Retinal pigment epithelial cell (primary cell): ENCODE data around the gene KLKB1.

Experiments
- DNase-seq: peaks from one replicate; pipeline ENCODE4 v3.0.0-alpha.2; 2010; ENCODE audit warnings: low read depth
- H3K4me3 ChIP-seq: 2 replicates; pipeline ENCODE4 v1.5.1; 2011; ENCODE audit warnings: mild to moderate bottlenecking, low read length, control low read depth, moderate library complexity
- CTCF ChIP-seq: conservative IDR thresholded peaks from 2 replicates; pipeline ENCODE4 v1.5.1; 2011; ENCODE audit warnings: low read depth, low read length, control low read depth, inconsistent platforms

KLKB1 gene

GRCh38 chr4:186227221-186227620 lies at the start of gene KLKB1:
TSS of gene KLKB1 (plus strand) at chr4:186227507. CDS start at chr4:186228196, 689 bp downstream.
- TF ChIP-seq CTCF: no peak
- no peak for DNase-seq
- no peak within 1 kb of the TSS for H3K4me3 ChIP-seq

- no peak for TF ChIP-seq CTCF
- no peak for DNase-seq
- H3K4me3 ChIP-seq: no peak overlapping the region
Measured at GRCh38 chr4:186188107-186188506, 39.2 kb upstream of the KLKB1 start.

- no peak for TF ChIP-seq CTCF
- no peak overlapping the region for H3K4me3 ChIP-seq
- DNase-seq: no peak
Measured at GRCh38 chr4:186189656-186190055, 37.7 kb upstream of the KLKB1 start.

- TF ChIP-seq CTCF: peak; percentile 19
- H3K4me3 ChIP-seq: peak overlapping the region; percentile 77
- DNase-seq: no peak
Measured at GRCh38 chr4:186190581-186191199, 36.6 kb upstream of the KLKB1 start.

GRCh38 chr4:186191200-186192065 lies 35.9 kb upstream of the KLKB1 start, which contains the start of gene CYP4V2:
TSS of gene CYP4V2 (plus strand) at chr4:186191567. CDS start at chr4:186191824, 257 bp downstream.
- DNase-seq: no peak
- no peak for TF ChIP-seq CTCF
- H3K4me3 ChIP-seq: peak within 1 kb of the TSS; percentile 77

- H3K4me3 ChIP-seq: peak overlapping the region; percentile 58
- no peak for DNase-seq
- TF ChIP-seq CTCF: no peak
Measured at GRCh38 chr4:186192066-186192612, 35.2 kb upstream of the KLKB1 start.
